ENCODE measurements around the gene TBX10. TPM values are rescaled to one million over a fixed set of nuclear protein-coding genes. Genes with fewer than 3 reads are reported as not detected.
"Not testable (repeated sequence)": the region's sequence is repeated elsewhere in the genome, so short reads cannot be mapped to it uniquely, and the experiment has no call there.

TBX10 gene
- total RNA-seq, 1 experiment from 2014 or later, result not detected

- CTCF ChIA-PET; H3K9me3 ChIP-seq (ENCODE audit: low read depth, low read length, poor library complexity, severe bottlenecking); H3K27me3 ChIP-seq (replicated peaks; ENCODE audit: insufficient read depth, low read depth, low read length, poor library complexity); DNase-seq (ENCODE audit: low spot score); POLR2A ChIA-PET (ENCODE audit: low non-redundant PET); H3K4me3 ChIP-seq (ENCODE audit: low read depth, low read length, poor library complexity, severe bottlenecking); BruUV-seq (replicated peaks); H3K4me1 ChIP-seq (ENCODE audit: insufficient read depth, low read length, poor library complexity, severe bottlenecking); H3K27ac ChIP-seq (ENCODE audit: low read depth, low read length, poor library complexity, severe bottlenecking); H3K36me3 ChIP-seq (ENCODE audit: insufficient read depth, low read length, poor library complexity, severe bottlenecking); intact Hi-C loops (cut with micrococcal nuclease; ENCODE audit: unreplicated experiment): not testable (repeated sequence)
These were observed 16.7 kb downstream of the TBX10 start for GRCh38 chr11:67622905-67623304.

- POLR2A ChIA-PET (ENCODE audit: low non-redundant PET); H3K27me3 ChIP-seq (replicated peaks; ENCODE audit: insufficient read depth, low read depth, low read length, poor library complexity); H3K4me1 ChIP-seq (ENCODE audit: insufficient read depth, low read length, poor library complexity, severe bottlenecking); H3K27ac ChIP-seq (ENCODE audit: low read depth, low read length, poor library complexity, severe bottlenecking); CTCF ChIA-PET; H3K9me3 ChIP-seq (ENCODE audit: low read depth, low read length, poor library complexity, severe bottlenecking); DNase-seq (ENCODE audit: low spot score); BruUV-seq (replicated peaks); H3K36me3 ChIP-seq (ENCODE audit: insufficient read depth, low read length, poor library complexity, severe bottlenecking); H3K4me3 ChIP-seq (ENCODE audit: low read depth, low read length, poor library complexity, severe bottlenecking); intact Hi-C loops (cut with micrococcal nuclease; ENCODE audit: unreplicated experiment): not testable (repeated sequence)
These were observed 17.6 kb downstream of the TBX10 start for GRCh38 chr11:67621928-67622327.

- intact Hi-C loops (cut with micrococcal nuclease; ENCODE audit: unreplicated experiment); BruUV-seq (replicated peaks); H3K4me1 ChIP-seq (ENCODE audit: insufficient read depth, low read length, poor library complexity, severe bottlenecking); DNase-seq (ENCODE audit: low spot score); H3K9me3 ChIP-seq (ENCODE audit: low read depth, low read length, poor library complexity, severe bottlenecking); H3K4me3 ChIP-seq (ENCODE audit: low read depth, low read length, poor library complexity, severe bottlenecking); H3K27ac ChIP-seq (ENCODE audit: low read depth, low read length, poor library complexity, severe bottlenecking); CTCF ChIA-PET; H3K36me3 ChIP-seq (ENCODE audit: insufficient read depth, low read length, poor library complexity, severe bottlenecking); H3K27me3 ChIP-seq (replicated peaks; ENCODE audit: insufficient read depth, low read depth, low read length, poor library complexity): not testable (repeated sequence)
- POLR2A ChIA-PET (ENCODE audit: low non-redundant PET), result interaction anchor here (0.6 kb wide), 1 partner anchor 56 kb away, joined by 3 read pairs; no protein-coding TSS in a partner anchor
These were observed 18.9 kb downstream of the TBX10 start for GRCh38 chr11:67620621-67621020.

- H3K4me3 ChIP-seq (ENCODE audit: low read depth, low read length, poor library complexity, severe bottlenecking); intact Hi-C loops (cut with micrococcal nuclease; ENCODE audit: unreplicated experiment); H3K27me3 ChIP-seq (replicated peaks; ENCODE audit: insufficient read depth, low read depth, low read length, poor library complexity); H3K36me3 ChIP-seq (ENCODE audit: insufficient read depth, low read length, poor library complexity, severe bottlenecking); BruUV-seq (replicated peaks); H3K27ac ChIP-seq (ENCODE audit: low read depth, low read length, poor library complexity, severe bottlenecking); DNase-seq (ENCODE audit: low spot score); H3K4me1 ChIP-seq (ENCODE audit: insufficient read depth, low read length, poor library complexity, severe bottlenecking); H3K9me3 ChIP-seq (ENCODE audit: low read depth, low read length, poor library complexity, severe bottlenecking): not testable (repeated sequence)
- ChIA-PET CTCF (interaction anchor here (0.6 kb wide), 1 partner anchor 10 kb away, joined by 7 read pairs; the partner anchor contains the start of gene NUDT8), POLR2A (ENCODE audit: low non-redundant PET) (interaction anchor here (0.6 kb wide), 1 partner anchor 56 kb away, joined by 3 read pairs; no protein-coding TSS in a partner anchor)
These were observed 19.6 kb downstream of the TBX10 start for GRCh38 chr11:67619683-67620618.

GRCh38 chr11:67618901-67619659 lies 20.5 kb downstream of the TBX10 start:
- H3K4me3 ChIP-seq (ENCODE audit: low read depth, low read length, poor library complexity, severe bottlenecking); DNase-seq (ENCODE audit: low spot score); BruUV-seq (replicated peaks); H3K27ac ChIP-seq (ENCODE audit: low read depth, low read length, poor library complexity, severe bottlenecking); H3K36me3 ChIP-seq (ENCODE audit: insufficient read depth, low read length, poor library complexity, severe bottlenecking); H3K9me3 ChIP-seq (ENCODE audit: low read depth, low read length, poor library complexity, severe bottlenecking); intact Hi-C loops (cut with micrococcal nuclease; ENCODE audit: unreplicated experiment); POLR2A ChIA-PET (ENCODE audit: low non-redundant PET); H3K4me1 ChIP-seq (ENCODE audit: insufficient read depth, low read length, poor library complexity, severe bottlenecking); H3K27me3 ChIP-seq (replicated peaks; ENCODE audit: insufficient read depth, low read depth, low read length, poor library complexity): not testable (repeated sequence)
- CTCF ChIA-PET, result interaction anchor here (0.6 kb wide), 1 partner anchor 11 kb away, joined by 7 read pairs; the partner anchor contains the start of gene NUDT8

Measured in A673 (cell line).